Measurements from ENCODE around the gene KRTAP4-3. TPM values are rescaled to one million over a fixed set of nuclear protein-coding genes. Genes with fewer than 3 reads are reported as not detected.
"Not testable (repeated sequence)": the region's sequence is repeated elsewhere in the genome, so short reads cannot be mapped to it uniquely, and the experiment has no call there.

The KRTAP4-3 gene
- total RNA-seq, 1 donor: not detected

- H3K27ac ChIP-seq (ENCODE audit: low read depth, low read length): peak overlapping the region; percentile 22
- no peak for TF ChIP-seq CTCF (IDR thresholded peaks at IDR 0.05; ENCODE audit: extremely low read depth, low read depth, low read length)
- H3K79me2 ChIP-seq (ENCODE audit: insufficient read depth, low read length): no peaks in the 10 kb centered on the region
- no peak for DNase-seq (ENCODE audit: insufficient read length, low spot score, missing footprints)
- peak overlapping the region; percentile 22 for H3K4me2 ChIP-seq (ENCODE audit: insufficient read depth, low read length)
- H3K36me3 ChIP-seq (ENCODE audit: insufficient read depth, low read length): no peaks in the 10 kb centered on the region
- H3K9me3 ChIP-seq (ENCODE audit: low read depth, low read length): no peaks in the 10 kb centered on the region
- no peak overlapping the region for H3K4me3 ChIP-seq (ENCODE audit: insufficient read depth, low read length)
- H4K20me1 ChIP-seq (ENCODE audit: insufficient read depth, low read length): no peaks in the 10 kb centered on the region
- no peaks in the 10 kb centered on the region for H3K27me3 ChIP-seq (ENCODE audit: insufficient read depth, low read length)
- no peak overlapping the region for H2AFZ ChIP-seq (ENCODE audit: low read length)
- peaks cover 19% of the 10 kb centered on the region for H3K4me1 ChIP-seq (ENCODE audit: insufficient read depth, low read length)
Measured at GRCh38 chr17:41131979-41132378, 36.0 kb downstream of the KRTAP4-3 start.

GRCh38 chr17:41127371-41127770 is 40.6 kb downstream of the KRTAP4-3 start:
- no peaks in the 10 kb centered on the region for H3K79me2 ChIP-seq (ENCODE audit: insufficient read depth, low read length)
- DNase-seq (ENCODE audit: insufficient read length, low spot score, missing footprints): no peak
- TF ChIP-seq CTCF (IDR thresholded peaks at IDR 0.05; ENCODE audit: extremely low read depth, low read depth, low read length): no peak
- no peak overlapping the region for H3K4me2 ChIP-seq (ENCODE audit: insufficient read depth, low read length)
- H3K36me3 ChIP-seq (ENCODE audit: insufficient read depth, low read length): no peaks in the 10 kb centered on the region
- H3K27me3 ChIP-seq (ENCODE audit: insufficient read depth, low read length): no peaks in the 10 kb centered on the region
- no peaks in the 10 kb centered on the region for H3K9me3 ChIP-seq (ENCODE audit: low read depth, low read length)
- H3K4me3 ChIP-seq (ENCODE audit: insufficient read depth, low read length): no peak overlapping the region
- H4K20me1 ChIP-seq (ENCODE audit: insufficient read depth, low read length): no peaks in the 10 kb centered on the region
- peaks cover 16% of the 10 kb centered on the region for H3K4me1 ChIP-seq (ENCODE audit: insufficient read depth, low read length)
- no peak overlapping the region for H3K27ac ChIP-seq (ENCODE audit: low read depth, low read length)
- no peak overlapping the region for H2AFZ ChIP-seq (ENCODE audit: low read length)

- no peak for DNase-seq (ENCODE audit: insufficient read length, low spot score, missing footprints)
- Histone ChIP-seq H3K4me1 (ENCODE audit: insufficient read depth, low read length) (peaks cover 9% of the 10 kb centered on the region), H3K4me2 (ENCODE audit: insufficient read depth, low read length) (no peak overlapping the region), H4K20me1 (ENCODE audit: insufficient read depth, low read length) (no peaks in the 10 kb centered on the region), H3K9me3 (ENCODE audit: low read depth, low read length) (no peaks in the 10 kb centered on the region), H3K4me3 (ENCODE audit: insufficient read depth, low read length) (no peak overlapping the region), H3K27me3 (ENCODE audit: insufficient read depth, low read length) (no peaks in the 10 kb centered on the region), H3K79me2 (ENCODE audit: insufficient read depth, low read length) (no peaks in the 10 kb centered on the region), H3K36me3 (ENCODE audit: insufficient read depth, low read length) (no peaks in the 10 kb centered on the region), H2AFZ (ENCODE audit: low read length) (no peak overlapping the region), H3K27ac (ENCODE audit: low read depth, low read length) (no peak overlapping the region)
- TF ChIP-seq CTCF (IDR thresholded peaks at IDR 0.05; ENCODE audit: extremely low read depth, low read depth, low read length): no peak
Measured at GRCh38 chr17:41126412-41126811, 41.6 kb downstream of the KRTAP4-3 start.

- Histone ChIP-seq H3K9me3 (ENCODE audit: low read depth, low read length) (no peaks in the 10 kb centered on the region), H3K27ac (ENCODE audit: low read depth, low read length) (no peak overlapping the region), H2AFZ (ENCODE audit: low read length) (no peak overlapping the region), H3K4me2 (ENCODE audit: insufficient read depth, low read length) (no peak overlapping the region), H3K4me3 (ENCODE audit: insufficient read depth, low read length) (no peak overlapping the region), H4K20me1 (ENCODE audit: insufficient read depth, low read length) (no peaks in the 10 kb centered on the region), H3K79me2 (ENCODE audit: insufficient read depth, low read length) (no peaks in the 10 kb centered on the region), H3K27me3 (ENCODE audit: insufficient read depth, low read length) (no peaks in the 10 kb centered on the region), H3K36me3 (ENCODE audit: insufficient read depth, low read length) (no peaks in the 10 kb centered on the region), H3K4me1 (ENCODE audit: insufficient read depth, low read length) (peaks cover 9% of the 10 kb centered on the region)
- TF ChIP-seq CTCF (IDR thresholded peaks at IDR 0.05; ENCODE audit: extremely low read depth, low read depth, low read length): no peak
- no peak for DNase-seq (ENCODE audit: insufficient read length, low spot score, missing footprints)
Measured at GRCh38 chr17:41125064-41125463, 43.0 kb downstream of the KRTAP4-3 start.

- not testable (repeated sequence) for H3K27me3 ChIP-seq (ENCODE audit: insufficient read depth, low read length); H3K36me3 ChIP-seq (ENCODE audit: insufficient read depth, low read length); H3K27ac ChIP-seq (ENCODE audit: low read depth, low read length); H3K79me2 ChIP-seq (ENCODE audit: insufficient read depth, low read length); H3K4me3 ChIP-seq (ENCODE audit: insufficient read depth, low read length); H4K20me1 ChIP-seq (ENCODE audit: insufficient read depth, low read length); H2AFZ ChIP-seq (ENCODE audit: low read length); DNase-seq (ENCODE audit: insufficient read length, low spot score, missing footprints); H3K9me3 ChIP-seq (ENCODE audit: low read depth, low read length); H3K4me2 ChIP-seq (ENCODE audit: insufficient read depth, low read length)
- peaks cover 12% of the 10 kb centered on the region for H3K4me1 ChIP-seq (ENCODE audit: insufficient read depth, low read length)
Measured at GRCh38 chr17:41123991-41124371, 44.0 kb downstream of the KRTAP4-3 start, which contains the start of gene KRTAP4-12. Gene KRTAP4-12, minus strand, starts transcription at chr17:41124182. Its CDS starts 60 bp downstream, at chr17:41124122.

GRCh38 chr17:41123292-41123990 is 44.6 kb downstream of the KRTAP4-3 start:
- not testable (repeated sequence) for H3K4me3 ChIP-seq (ENCODE audit: insufficient read depth, low read length); H2AFZ ChIP-seq (ENCODE audit: low read length); H3K79me2 ChIP-seq (ENCODE audit: insufficient read depth, low read length); H3K4me2 ChIP-seq (ENCODE audit: insufficient read depth, low read length); H3K27me3 ChIP-seq (ENCODE audit: insufficient read depth, low read length); DNase-seq (ENCODE audit: insufficient read length, low spot score, missing footprints); H3K9me3 ChIP-seq (ENCODE audit: low read depth, low read length); H3K36me3 ChIP-seq (ENCODE audit: insufficient read depth, low read length); H4K20me1 ChIP-seq (ENCODE audit: insufficient read depth, low read length); H3K27ac ChIP-seq (ENCODE audit: low read depth, low read length)
- peaks cover 17% of the 10 kb centered on the region for H3K4me1 ChIP-seq (ENCODE audit: insufficient read depth, low read length)

Data from osteoblast (primary cell).